H9 (cell line): Measurements from ENCODE around the gene TP53BP1. TPM values are rescaled to one million over a fixed set of nuclear protein-coding genes. Genes with fewer than 3 reads are reported as not detected.

Experiments used
- DNase-seq: peaks from one replicate; pipeline ENCODE4 v3.0.0-alpha.2; 2017
- H2AFZ ChIP-seq: one replicate; pipeline ENCODE4 v1.6.1; 2013; ENCODE audit warnings: mild to moderate bottlenecking, low read length, control low read depth, moderate library complexity
- H2AK5ac ChIP-seq: 2 replicates; pipeline ENCODE4 v1.6.1; 2013; ENCODE audit warnings: low read length, control low read depth, mixed read lengths; ENCODE audit not compliant: insufficient read length
- H2BK120ac ChIP-seq: one replicate; pipeline ENCODE4 v1.6.1; 2013; ENCODE audit warnings: low read depth, mild to moderate bottlenecking, low read length, control low read depth, inconsistent platforms; ENCODE audit not compliant: poor library complexity, severe bottlenecking
- H2BK12ac ChIP-seq: 2 replicates; pipeline ENCODE4 v1.6.1; 2013; ENCODE audit warnings: low read length, control low read depth, mixed read lengths, low read depth; ENCODE audit not compliant: insufficient read length
- H2BK15ac ChIP-seq: 2 replicates; pipeline ENCODE4 v1.6.1; 2013; ENCODE audit warnings: low read depth, low read length, control low read depth
- H2BK20ac ChIP-seq: one replicate; pipeline ENCODE4 v1.6.1; 2013; ENCODE audit warnings: low read depth, mild to moderate bottlenecking, low read length, control low read depth, inconsistent platforms; ENCODE audit not compliant: poor library complexity, severe bottlenecking
- H2BK5ac ChIP-seq: 2 replicates; pipeline ENCODE4 v1.6.1; 2013; ENCODE audit warnings: low read length, control low read depth, mixed read lengths; ENCODE audit not compliant: insufficient read length
- H3K14ac ChIP-seq: 2 replicates; pipeline ENCODE4 v1.6.1; 2013; ENCODE audit warnings: low read length, control low read depth; ENCODE audit not compliant: insufficient read depth
- H3K18ac ChIP-seq: 2 replicates; pipeline ENCODE4 v1.6.1; 2013; ENCODE audit warnings: low read depth, mild to moderate bottlenecking, mixed read lengths, low read length, control low read depth; ENCODE audit not compliant: insufficient read length
- H3K23ac ChIP-seq: 2 replicates; pipeline ENCODE4 v1.6.1; 2013; ENCODE audit warnings: low read length, control low read depth, mixed read lengths, low read depth; ENCODE audit not compliant: insufficient read length
- H3K23me2 ChIP-seq: 2 replicates; pipeline ENCODE4 v1.6.1; 2013; ENCODE audit warnings: low read depth, mild to moderate bottlenecking, mixed read lengths, low read length, control low read depth; ENCODE audit not compliant: insufficient read length, poor library complexity, severe bottlenecking
- H3K27ac ChIP-seq: 2 replicates; pipeline ENCODE4 v1.5.1; 2013; ENCODE audit warnings: low read length, control low read depth, mixed read lengths, low read depth; ENCODE audit not compliant: insufficient read length
- H3K27me3 ChIP-seq: 2 replicates; pipeline ENCODE4 v1.6.1; 2013; ENCODE audit warnings: low read length, control low read depth, inconsistent platforms; ENCODE audit not compliant: insufficient read depth
- H3K4ac ChIP-seq: 2 replicates; pipeline ENCODE4 v1.6.1; 2013; ENCODE audit warnings: low read depth, mild to moderate bottlenecking, control low read depth, inconsistent platforms, low read length, moderate library complexity
- H3K4me1 ChIP-seq: 2 replicates; pipeline ENCODE4 v1.6.1; 2013; ENCODE audit warnings: low read length, control low read depth, inconsistent platforms; ENCODE audit not compliant: insufficient read depth
- H3K4me2 ChIP-seq: 2 replicates; pipeline ENCODE4 v1.6.1; 2013; ENCODE audit warnings: low read length, control low read depth, mixed read lengths; ENCODE audit not compliant: insufficient read length, insufficient read depth
- H3K56ac ChIP-seq: 2 replicates; pipeline ENCODE4 v1.6.1; 2013; ENCODE audit warnings: low read depth, mild to moderate bottlenecking, mixed read lengths, low read length, control low read depth; ENCODE audit not compliant: insufficient read length
- H3K79me1 ChIP-seq: 2 replicates; pipeline ENCODE4 v1.6.1; 2013; ENCODE audit warnings: low read depth, mild to moderate bottlenecking, moderate library complexity, low read length, control low read depth, inconsistent platforms; ENCODE audit not compliant: insufficient read depth, poor library complexity, severe bottlenecking
- H3K79me2 ChIP-seq: 2 replicates; pipeline ENCODE4 v1.6.1; 2013; ENCODE audit warnings: low read length, control low read depth, inconsistent platforms; ENCODE audit not compliant: insufficient read depth
- H3K9ac ChIP-seq: 2 replicates; pipeline ENCODE4 v1.6.1; 2013; ENCODE audit warnings: low read length, control low read depth, mixed read lengths; ENCODE audit not compliant: insufficient read length; ENCODE audit errors: extremely low read depth
- H3K9me3 ChIP-seq: one replicate; pipeline ENCODE4 v1.6.1; 2013; ENCODE audit warnings: low read depth, low read length, inconsistent platforms; ENCODE audit not compliant: control insufficient read depth
- H3T11ph ChIP-seq: one replicate; pipeline ENCODE4 v1.6.1; 2013; ENCODE audit warnings: mild to moderate bottlenecking, low read length, control low read depth, inconsistent platforms
- H4K20me1 ChIP-seq: one replicate; pipeline ENCODE4 v1.6.1; 2013; ENCODE audit not compliant: control insufficient read depth, insufficient read length, insufficient read depth
- H4K5ac ChIP-seq: 2 replicates; pipeline ENCODE4 v1.6.1; 2013; ENCODE audit warnings: low read depth, mild to moderate bottlenecking, mixed read lengths, low read length, control low read depth; ENCODE audit not compliant: insufficient read length
- H4K8ac ChIP-seq: replicated peaks from 2 replicates; pipeline ENCODE4 v1.6.1; 2013; ENCODE audit warnings: low read length, control low read depth, mixed read lengths, low read depth; ENCODE audit not compliant: insufficient read length
- H4K91ac ChIP-seq: 2 replicates; pipeline ENCODE4 v1.6.1; 2013; ENCODE audit warnings: low read depth, mild to moderate bottlenecking, moderate library complexity, mixed read lengths, low read length, control low read depth; ENCODE audit not compliant: insufficient read length
- H3K27ac Mint-ChIP-seq, 3 experiments: 2 replicates in 2 of 3; 3 replicates in 1 of 3; pipeline ENCODE4 v1.8.0; 2020 to 2021; ENCODE audit warnings: mixed read lengths in 3 of 3, mild to moderate bottlenecking in 1 of 3, moderate library complexity in 1 of 3
- H3K27me3 Mint-ChIP-seq: 2 replicates; pipeline ENCODE4 v1.8.0; 2021; ENCODE audit warnings: low read depth, mild to moderate bottlenecking, moderate library complexity, mixed read lengths
- H3K36me3 Mint-ChIP-seq, 3 experiments: 2 replicates in 2 of 3; 3 replicates in 1 of 3; pipeline ENCODE4 v1.8.0; 2020 to 2021; ENCODE audit warnings: low read depth in 3 of 3, mixed read lengths in 3 of 3; ENCODE audit not compliant: insufficient read depth in 1 of 3
- H3K4me1 Mint-ChIP-seq, 2 experiments: 2 replicates each; pipeline ENCODE4 v1.8.0; 2020; ENCODE audit warnings: mixed read lengths in 2 of 2
- H3K4me3 Mint-ChIP-seq, 2 experiments: 2 replicates in 1 of 2; 3 replicates in 1 of 2; pipeline ENCODE4 v1.8.0; 2020 to 2021; ENCODE audit warnings: mild to moderate bottlenecking in 2 of 2, mixed read lengths in 2 of 2, moderate library complexity in 1 of 2
- H3K9me3 Mint-ChIP-seq, 2 experiments: 2 replicates in 1 of 2; 3 replicates in 1 of 2; pipeline ENCODE4 v1.8.0; 2020; ENCODE audit warnings: mild to moderate bottlenecking in 2 of 2, mixed read lengths in 2 of 2, moderate library complexity in 1 of 2
- CTCF ChIP-seq: fragments of 200-600 bp; sonication (generic); conservative IDR thresholded peaks from 3 replicates; pipeline ENCODE4 v1.8.0; 2021; ENCODE audit warnings: antibody characterized with exemption, mild to moderate bottlenecking
- WGBS: extraction: QIAGEN DNeasy Blood & Tissue Kit; methylation state at CpG from one replicate; pipeline ENCODE4 v1.1.7; 2013; ENCODE audit warnings: missing lambda C conversion rate, low lambda C conversion rate, mixed read lengths; ENCODE audit not compliant: insufficient read length; ENCODE audit errors: extremely low coverage; 5-methylcytosine and 5-hydroxymethylcytosine counted together
- total RNA-seq: library from RNA; stranded (reverse); gene quantifications from 2 replicates; pipeline ENCODE4 v1.2.1, GENCODE V29; 2021

Gene TP53BP1
- total RNA-seq, 1 experiment from 2014 or later: 81.5 TPM

- Histone ChIP-seq H4K5ac (no peak overlapping the region), H2AK5ac (no peak overlapping the region), H3K4me2 (no peak overlapping the region), H2BK12ac (no peak overlapping the region), H3K9ac (no peak overlapping the region), H4K8ac (no peak overlapping the region), H2BK5ac (no peak overlapping the region), H2BK20ac (no peak overlapping the region), H3K9me3 (no peaks in the 10 kb centered on the region), H3K18ac (no peak overlapping the region), H3K79me2 (peaks cover 2% of the 10 kb centered on the region; the same call in 1 of the 2 replicates), H3K79me1 (no peaks in the 10 kb centered on the region), H3T11ph (no peak overlapping the region), H3K56ac (no peak overlapping the region), H4K20me1 (no peaks in the 10 kb centered on the region), H3K14ac (no peak overlapping the region), H3K23me2 (no peaks in the 10 kb centered on the region), H3K23ac (no peak overlapping the region), H3K4ac (no peak overlapping the region), H2BK120ac (no peak overlapping the region), H4K91ac (no peak overlapping the region), H3K27me3 (no peaks in the 10 kb centered on the region), H2BK15ac (no peak overlapping the region), H3K4me1 (peaks cover 5% of the 10 kb centered on the region; the same call in 1 of the 2 replicates), H2AFZ (no peak overlapping the region), H3K27ac (no peak overlapping the region)
- no peak for DNase-seq
- no CpG with 5 or more reads among the region's 4 CpGs for WGBS
- H3K27me3 Mint-ChIP-seq: no peaks in the 10 kb centered on the region
- peak; percentile 39; the same call in 2 of the 3 replicates for TF ChIP-seq CTCF
- H3K36me3 Mint-ChIP-seq: peaks cover 51 to 80% (median 70%) of the 10 kb centered on the region in 3 experiments
- no peak overlapping the region for H3K4me3 Mint-ChIP-seq
- peak overlapping the region in 2 of 3 experiments; percentile 27 to 86; a peak in 3 of 7 replicates for H3K27ac Mint-ChIP-seq
- peaks cover 9% of the 10 kb centered on the region in 2 experiments for H3K4me1 Mint-ChIP-seq
- no peaks in the 10 kb centered on the region for H3K9me3 Mint-ChIP-seq
Observed at GRCh38 chr15:43483297-43484128, 9.4 kb downstream of the TP53BP1 start.
